ENCODE measurements around the gene NDUFAF8.

GRCh38 chr17:81248649-81249048, 9.5 kb downstream of the NDUFAF8 start:
- TF ChIP-seq CTCF (conservative IDR thresholded peaks at IDR 0.05; ENCODE audit: low read length), result no peak
- no peak for TF ChIP-seq EZH2phosphoT487 (IDR thresholded peaks at IDR 0.05; ENCODE audit: borderline replicate concordance, low read depth, low read length)
